HG03442 (cell line): Measurements from ENCODE around the gene CCDC102B.
"Not testable (repeated sequence)": the region's sequence is repeated elsewhere in the genome, so short reads cannot be mapped to it uniquely, and the experiment has no call there.

Experiments used
- ATAC-seq: cut with Tn5 transposase; IDR thresholded peaks from one replicate; pipeline ENCODE4 v1.9.1; 2021; ENCODE audit warnings: mild to moderate bottlenecking, moderate library complexity; ENCODE audit not compliant: unreplicated experiment

Gene CCDC102B

GRCh38 chr18:68897286-68897685 lies 99.4 kb downstream of the CCDC102B start:
- no peak for ATAC-seq

DNA sequence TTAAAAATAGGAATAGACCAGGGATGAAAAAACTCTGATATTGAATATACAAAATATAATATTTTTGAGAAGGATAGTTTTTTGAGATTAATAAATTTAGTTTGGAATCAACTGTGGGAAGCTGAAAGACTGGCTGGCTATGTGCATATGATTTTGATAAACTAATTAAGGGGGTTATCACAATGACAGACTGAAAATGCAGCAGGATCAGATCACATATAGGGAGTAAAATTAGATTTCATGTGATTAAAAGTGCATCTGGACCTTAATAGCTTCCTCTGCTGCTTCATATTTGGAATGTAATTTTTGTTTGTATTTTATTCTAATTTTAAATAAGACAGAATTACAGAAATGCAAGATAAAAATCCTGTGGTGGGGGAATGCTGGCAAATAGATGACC lies 111.7 kb downstream of the CCDC102B start:
- no peak for ATAC-seq

- ATAC-seq, result no peak
These were observed 117.2 kb downstream of the CCDC102B start for GRCh38 chr18:68915061-68915460.

DNA sequence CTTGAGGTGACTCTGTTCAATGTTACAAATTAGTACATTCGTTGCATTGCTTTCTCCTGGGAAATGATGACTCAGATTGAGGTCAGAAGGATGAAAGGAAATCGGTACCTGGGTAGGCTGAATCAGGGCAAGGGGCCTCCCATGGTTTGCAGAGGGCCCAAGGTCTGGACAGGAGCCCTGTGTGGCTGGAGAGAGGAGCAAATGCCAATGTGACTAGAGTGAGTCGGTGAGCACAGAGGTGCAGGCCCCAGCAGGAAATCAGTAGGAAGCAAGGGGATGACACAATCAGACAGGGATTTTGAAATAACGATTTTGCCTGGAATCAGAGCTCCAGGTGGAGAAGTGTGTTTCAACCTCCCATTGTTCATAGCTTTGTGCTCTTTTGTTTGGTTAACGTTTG lies 118.9 kb downstream of the CCDC102B start:
- ATAC-seq, result no peak

- ATAC-seq, result no peak
These were observed 120.3 kb downstream of the CCDC102B start for GRCh38 chr18:68918216-68918615.

- no peak for ATAC-seq
These were observed 122.0 kb downstream of the CCDC102B start for GRCh38 chr18:68919900-68920299.

GRCh38 chr18:68922392-68922791 lies 124.5 kb downstream of the CCDC102B start:
- no peak for ATAC-seq

DNA sequence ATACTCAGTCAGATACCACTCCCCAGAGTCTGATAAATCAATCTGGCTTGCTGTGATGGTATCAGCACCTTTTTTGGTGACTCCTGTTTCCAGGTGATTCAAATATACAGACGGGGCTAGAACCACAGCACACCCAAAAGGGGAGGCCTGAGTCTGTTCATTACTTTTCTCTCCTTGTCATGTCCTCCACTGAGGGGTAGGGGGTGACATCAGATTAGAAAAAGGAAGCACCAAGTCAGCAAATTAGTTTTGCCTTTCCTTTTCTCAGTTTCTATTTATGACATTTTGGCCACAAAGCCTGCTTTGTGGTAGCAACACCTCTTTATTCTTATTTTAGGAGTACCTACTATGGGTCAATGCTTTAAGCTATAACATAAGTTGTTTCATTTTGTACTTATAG lies 127.4 kb downstream of the CCDC102B start:
- peak; percentile 92 for ATAC-seq

GRCh38 chr18:68928762-68929675 lies 131.1 kb downstream of the CCDC102B start:
- no peak for ATAC-seq

GRCh38 chr18:68935686-68936085 lies 137.8 kb downstream of the CCDC102B start:
- no peak for ATAC-seq

GRCh38 chr18:68937029-68937599 lies 139.2 kb downstream of the CCDC102B start:
- ATAC-seq, result peak; percentile 63

- ATAC-seq, result no peak
These were observed 142.2 kb downstream of the CCDC102B start for GRCh38 chr18:68940039-68940438.

DNA sequence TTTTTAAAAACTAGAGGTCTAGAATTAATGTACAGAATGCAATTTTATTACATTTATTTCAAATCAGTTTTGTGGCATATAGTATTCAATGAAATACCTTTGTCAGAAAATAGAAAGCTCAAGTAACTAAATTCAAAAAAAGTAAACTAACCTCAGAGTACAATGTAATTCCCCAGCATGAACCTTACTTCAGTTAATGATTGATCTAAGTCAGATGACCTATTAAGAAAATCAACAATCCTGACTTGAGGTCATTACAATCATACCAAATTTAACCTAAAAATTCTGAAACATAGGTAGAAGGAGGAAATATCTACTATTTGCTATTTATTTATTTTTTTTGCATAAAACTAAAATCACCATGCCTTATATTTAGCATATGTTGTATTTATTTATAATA lies 142.9 kb downstream of the CCDC102B start:
- no peak for ATAC-seq

DNA sequence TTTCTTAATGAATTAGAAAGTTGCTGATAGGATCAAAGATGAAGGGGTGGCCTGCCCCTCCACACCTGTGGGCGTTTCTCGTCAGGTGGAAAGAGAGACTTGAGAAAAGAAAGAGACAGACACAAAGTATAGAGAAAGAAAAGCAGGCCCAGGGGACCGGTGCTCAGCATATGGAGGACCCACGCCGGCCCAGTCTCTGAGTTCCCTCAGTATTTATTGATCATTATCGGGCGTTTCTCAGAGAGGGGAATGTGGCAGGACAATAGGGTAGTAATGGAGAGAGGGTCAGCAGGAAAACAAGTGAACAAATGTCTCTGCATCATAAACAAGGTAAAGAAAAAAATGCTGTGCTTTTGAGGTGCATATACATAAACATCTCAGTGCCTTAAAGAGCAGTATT lies 144.3 kb downstream of the CCDC102B start:
- ATAC-seq, result no peak

DNA sequence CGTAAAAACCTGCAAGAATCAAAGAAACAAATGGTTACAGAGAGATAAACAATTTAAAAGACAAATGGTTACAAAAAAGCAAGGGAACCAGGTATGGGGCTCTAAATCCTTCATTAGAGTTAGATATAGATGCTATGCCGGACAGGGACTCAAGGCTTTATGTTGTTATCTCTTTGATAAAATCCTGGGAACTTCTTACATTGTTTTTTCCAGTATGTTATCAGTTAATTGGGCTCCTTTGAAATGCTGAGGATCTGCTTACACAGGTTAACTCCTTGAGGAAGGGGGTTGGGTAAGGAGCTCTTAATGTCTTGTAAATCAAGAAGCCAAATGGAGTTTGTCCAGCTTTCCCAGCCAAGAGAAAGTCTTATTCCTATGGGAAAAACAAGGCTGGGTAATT lies 146.0 kb downstream of the CCDC102B start:
- ATAC-seq, result not testable (repeated sequence)

- no peak for ATAC-seq
These were observed 146.4 kb downstream of the CCDC102B start for GRCh38 chr18:68944330-68944729.

DNA sequence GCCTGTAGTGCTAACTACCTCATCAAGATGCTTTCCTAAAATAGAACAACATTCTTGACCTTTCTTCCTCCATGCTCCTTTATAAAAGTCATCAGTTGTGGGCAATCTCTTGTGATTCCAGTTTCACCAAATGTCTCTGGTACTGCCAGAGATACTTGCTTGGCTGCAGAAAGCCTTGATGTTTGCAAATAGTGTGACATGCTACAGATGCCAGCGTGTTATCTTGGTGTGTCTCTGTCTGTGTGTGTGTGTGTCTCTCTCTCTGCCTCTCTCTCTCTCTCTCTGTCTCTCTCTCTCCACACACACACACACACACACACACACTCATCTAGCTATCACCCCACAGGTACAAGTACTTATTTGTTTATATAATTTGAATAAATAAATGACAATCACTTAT lies 146.9 kb downstream of the CCDC102B start:
- ATAC-seq, result no peak

- no peak for ATAC-seq
These were observed 150.7 kb downstream of the CCDC102B start for GRCh38 chr18:68948622-68949021.

GRCh38 chr18:68954738-68955137 lies 156.9 kb downstream of the CCDC102B start:
- no peak for ATAC-seq

GRCh38 chr18:68956650-68957049 lies 158.8 kb downstream of the CCDC102B start:
- ATAC-seq, result no peak

GRCh38 chr18:68960355-68960754 lies 162.5 kb downstream of the CCDC102B start:
- no peak for ATAC-seq

GRCh38 chr18:68962623-68963022 lies 164.7 kb downstream of the CCDC102B start:
- no peak for ATAC-seq
